ENCODE measurements around the gene IFNA4.
"Not testable (repeated sequence)": the region's sequence is repeated elsewhere in the genome, so short reads cannot be mapped to it uniquely, and the experiment has no call there.

IFNA4 gene

DNA sequence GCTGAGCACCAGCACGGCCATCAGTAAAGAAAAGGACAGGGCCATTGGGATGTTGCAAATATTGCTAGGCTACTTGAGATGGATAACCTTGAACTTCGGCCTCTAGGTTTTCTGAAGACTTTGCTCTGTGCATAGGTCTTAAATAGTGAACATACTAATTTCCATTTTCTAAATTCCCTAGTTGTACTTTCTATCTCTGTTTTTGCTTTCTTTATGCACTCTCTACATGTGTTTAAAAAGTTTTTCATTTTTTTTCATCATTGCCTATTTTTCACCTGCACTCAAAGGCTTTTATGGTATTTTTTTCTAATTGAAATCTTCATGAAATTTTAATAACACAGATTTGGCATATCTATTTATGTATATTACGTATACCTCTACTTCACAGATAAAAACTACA is at the start of gene IFNA4:
TSS of gene IFNA4 (minus strand) at position 101 of the 400 bp plus-strand sequence. CDS start at position 45, 56 bp downstream.
- CTCF ChIA-PET; POLR2A ChIA-PET; DNase-seq (ENCODE audit: extremely low spot score): not testable (repeated sequence)

DNA sequence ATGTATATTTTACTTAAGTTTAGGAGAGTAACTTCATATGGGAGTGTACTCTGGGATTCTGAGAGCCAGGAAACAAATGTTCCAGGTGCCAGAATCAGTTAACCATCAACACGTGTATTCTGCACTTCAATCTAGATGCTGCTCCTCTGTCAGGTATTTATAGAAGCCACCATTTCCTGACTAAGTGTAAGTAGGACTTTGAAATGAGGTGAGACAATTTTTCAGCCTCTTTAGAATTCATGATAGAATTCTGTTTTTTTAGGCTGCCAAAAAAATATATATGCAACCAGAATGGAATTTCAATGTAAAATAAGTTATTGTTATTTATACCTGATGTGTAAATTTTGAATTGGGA is 49.0 kb upstream of the IFNA4 start:
- DNase-seq (ENCODE audit: extremely low spot score); POLR2A ChIA-PET: not testable (repeated sequence)
- CTCF ChIA-PET: interaction anchor here (0.6 to 3.6 kb wide), 17 partner anchors 15 to 572 kb away, joined by 3 to 27 read pairs (median 4); no protein-coding TSS in a partner anchor

DNA sequence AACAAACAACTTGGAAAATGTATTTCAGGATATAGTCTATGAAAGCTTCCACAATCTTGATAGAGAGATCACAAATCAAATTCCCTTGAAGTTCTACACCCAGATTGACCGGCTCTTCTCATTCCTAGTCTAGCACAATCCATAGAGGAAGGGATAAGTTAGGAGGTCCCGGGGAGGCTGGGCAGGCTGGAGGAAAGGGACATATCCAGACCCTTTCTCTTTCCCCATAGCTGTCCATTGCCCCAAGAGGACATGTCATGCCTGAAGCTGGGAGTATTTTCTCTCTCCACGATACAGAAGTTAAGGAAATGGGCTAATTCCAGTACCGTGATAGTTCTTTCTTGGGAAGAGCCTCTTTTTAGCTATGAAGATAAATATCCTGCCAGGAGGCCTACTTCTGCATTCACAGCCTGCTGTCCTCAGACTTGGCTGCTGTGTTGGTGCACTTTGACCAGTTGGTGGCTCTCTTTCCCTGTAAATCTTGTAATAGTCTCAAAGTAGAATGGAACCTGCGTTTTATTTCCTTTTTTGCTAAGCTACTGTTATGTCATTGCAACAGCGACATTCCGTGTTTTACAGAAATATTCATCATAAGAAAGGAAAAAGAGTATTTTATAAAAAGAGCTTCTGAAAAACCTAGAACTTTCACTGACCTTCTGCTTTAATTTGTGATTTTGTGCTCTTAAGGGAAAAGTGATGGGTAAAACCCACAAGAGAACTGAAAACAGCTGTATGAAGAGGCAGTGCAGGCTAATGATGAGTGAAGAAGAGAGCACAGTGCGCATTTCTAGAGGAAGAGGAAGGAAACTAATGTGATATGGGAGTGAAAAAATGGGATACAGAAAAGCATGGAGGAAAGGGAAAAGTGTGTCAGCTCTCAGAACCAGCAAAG is 48.3 kb upstream of the IFNA4 start:
- POLR2A ChIA-PET: not testable (repeated sequence)
- TF ChIP-seq, protein P1, sequence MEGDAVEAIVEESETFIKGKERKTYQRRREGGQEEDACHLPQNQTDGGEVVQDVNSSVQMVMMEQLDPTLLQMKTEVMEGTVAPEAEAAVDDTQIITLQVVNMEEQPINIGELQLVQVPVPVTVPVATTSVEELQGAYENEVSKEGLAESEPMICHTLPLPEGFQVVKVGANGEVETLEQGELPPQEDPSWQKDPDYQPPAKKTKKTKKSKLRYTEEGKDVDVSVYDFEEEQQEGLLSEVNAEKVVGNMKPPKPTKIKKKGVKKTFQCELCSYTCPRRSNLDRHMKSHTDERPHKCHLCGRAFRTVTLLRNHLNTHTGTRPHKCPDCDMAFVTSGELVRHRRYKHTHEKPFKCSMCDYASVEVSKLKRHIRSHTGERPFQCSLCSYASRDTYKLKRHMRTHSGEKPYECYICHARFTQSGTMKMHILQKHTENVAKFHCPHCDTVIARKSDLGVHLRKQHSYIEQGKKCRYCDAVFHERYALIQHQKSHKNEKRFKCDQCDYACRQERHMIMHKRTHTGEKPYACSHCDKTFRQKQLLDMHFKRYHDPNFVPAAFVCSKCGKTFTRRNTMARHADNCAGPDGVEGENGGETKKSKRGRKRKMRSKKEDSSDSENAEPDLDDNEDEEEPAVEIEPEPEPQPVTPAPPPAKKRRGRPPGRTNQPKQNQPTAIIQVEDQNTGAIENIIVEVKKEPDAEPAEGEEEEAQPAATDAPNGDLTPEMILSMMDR (IDR thresholded peaks at IDR 0.05; ENCODE audit: control extremely low read depth, extremely low read depth, low read depth, missing control alignments): peak; percentile 87
- DNase-seq (ENCODE audit: extremely low spot score): peak; percentile 41
- CTCF ChIA-PET: interaction anchor here (0.6 to 3.6 kb wide), 27 partner anchors 8 to 573 kb away, joined by 3 to 27 read pairs (median 4); no protein-coding TSS in a partner anchor

DNA sequence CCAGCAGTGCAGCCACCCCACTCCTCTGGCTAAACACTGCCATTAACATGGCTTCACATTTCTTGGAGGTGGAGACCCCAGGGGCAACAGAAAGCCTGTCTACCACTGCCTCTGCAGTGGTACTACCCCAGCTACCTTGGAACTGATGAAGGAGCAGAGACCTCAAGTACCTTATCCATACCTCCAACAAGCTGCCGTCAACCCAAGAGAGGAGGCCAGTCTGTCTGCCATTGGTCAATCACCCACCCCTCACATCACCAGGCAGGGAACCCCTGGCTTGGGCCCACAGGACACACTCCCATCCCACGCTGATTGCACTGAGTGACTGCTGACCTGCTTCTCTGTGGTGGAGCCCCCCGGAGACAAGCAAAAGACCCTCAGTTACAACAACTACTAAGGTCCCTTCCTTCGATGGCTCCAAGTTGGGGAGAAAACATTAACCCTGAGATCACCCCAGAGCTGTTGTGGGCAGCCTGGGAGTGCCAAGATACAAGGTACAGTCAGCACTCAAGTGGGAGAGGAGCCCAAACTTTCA is 46.8 kb upstream of the IFNA4 start:
- TF ChIP-seq, protein P1 (IDR thresholded peaks at IDR 0.05; ENCODE audit: control extremely low read depth, extremely low read depth, low read depth, missing control alignments): no peak

DNA sequence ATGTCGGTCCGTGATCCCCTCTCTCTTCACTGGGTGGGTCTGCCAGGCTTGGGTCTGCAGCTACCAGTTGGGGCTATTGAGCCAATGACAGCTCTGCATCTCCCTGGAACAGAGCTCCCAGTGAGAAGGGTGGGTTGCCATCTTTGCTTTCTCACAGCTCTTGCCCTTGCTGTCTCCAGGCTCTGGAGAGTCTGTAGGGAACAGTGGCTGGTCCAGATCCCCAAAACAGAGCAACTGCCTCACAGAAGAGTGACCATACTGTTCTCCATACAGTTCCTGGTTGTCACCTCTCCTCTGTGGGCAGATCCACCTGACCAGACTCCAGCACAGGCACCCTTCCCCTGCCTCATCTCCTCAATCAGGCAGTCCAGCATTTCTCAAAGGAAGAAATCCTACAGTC is 45.9 kb upstream of the IFNA4 start:
- CTCF ChIA-PET: interaction anchor here (0.9 to 3.6 kb wide), 2 partner anchors 18 to 555 kb away, joined by 3 to 27 read pairs; no protein-coding TSS in a partner anchor
- POLR2A ChIA-PET: no interaction called here
- no peak for DNase-seq (ENCODE audit: extremely low spot score)
- TF ChIP-seq, protein P1 (IDR thresholded peaks at IDR 0.05; ENCODE audit: control extremely low read depth, extremely low read depth, low read depth, missing control alignments): no peak

More for the DNA sequence above, 46.8 kb upstream of the IFNA4 start:
- POLR2A ChIA-PET: no interaction called here
- CTCF ChIA-PET: interaction anchor here (0.7 to 3.6 kb wide), 7 partner anchors 9 to 554 kb away, joined by 3 to 27 read pairs (median 5); no protein-coding TSS in a partner anchor
- no peak for DNase-seq (ENCODE audit: extremely low spot score)

DNA sequence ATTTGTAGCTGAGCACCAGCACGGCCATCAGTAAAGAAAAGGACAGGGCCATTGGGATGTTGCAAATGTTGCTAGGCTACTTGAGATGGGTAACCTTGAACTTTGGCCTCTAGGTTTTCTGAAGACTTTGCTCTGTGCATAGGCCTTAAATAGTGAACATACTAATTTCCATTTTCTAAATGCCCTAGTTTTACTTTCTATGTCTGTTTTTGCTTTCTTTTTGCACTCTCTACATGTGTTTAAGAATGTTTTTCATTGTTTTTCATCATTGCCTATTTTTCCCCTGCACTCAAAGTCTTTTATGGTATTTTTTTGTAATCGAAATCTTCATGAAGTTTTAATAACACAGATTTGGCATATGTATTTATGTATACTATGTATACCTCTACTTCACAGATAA is 40.7 kb upstream of the IFNA4 start, which contains the start of gene IFNA17:
TSS of gene IFNA17 (minus strand) at position 101 of the 400 bp plus-strand sequence. CDS start at position 52, 49 bp downstream.
- CTCF ChIA-PET: interaction anchor here (0.7 to 1.0 kb wide), 2 partner anchors 15 to 58 kb away, joined by 3 read pairs; no protein-coding TSS in a partner anchor
- DNase-seq (ENCODE audit: extremely low spot score): no peak
- TF ChIP-seq, protein P1 (IDR thresholded peaks at IDR 0.05; ENCODE audit: control extremely low read depth, extremely low read depth, low read depth, missing control alignments): no peak
- POLR2A ChIA-PET: no interaction called here

DNA sequence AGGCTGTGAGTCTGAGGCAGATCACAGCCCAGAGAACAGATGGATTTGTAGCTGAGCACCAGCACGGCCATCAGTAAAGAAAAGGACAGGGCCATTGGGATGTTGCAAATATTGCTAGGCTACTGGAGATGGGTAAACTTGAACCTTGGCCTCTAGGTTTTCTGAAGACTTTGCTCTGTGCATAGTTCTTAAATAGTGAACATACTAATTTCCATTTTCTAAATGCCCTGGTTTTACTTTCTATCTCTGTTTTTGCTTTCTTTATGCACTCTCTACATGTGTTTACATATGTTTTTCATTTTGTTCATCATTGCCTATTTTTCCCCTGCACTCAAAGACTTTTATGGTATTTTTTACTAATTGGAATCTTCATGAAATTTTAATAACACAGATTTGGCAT is 29.8 kb upstream of the IFNA4 start, which contains the start of gene IFNA16:
TSS of gene IFNA16 (minus strand) at position 101 of the 400 bp plus-strand sequence. CDS start at position 95, 6 bp downstream.
- DNase-seq (ENCODE audit: extremely low spot score); POLR2A ChIA-PET: not testable (repeated sequence)
- CTCF ChIA-PET: interaction anchor here (1.2 to 1.6 kb wide), 2 partner anchors 13 to 22 kb away, joined by 3 to 4 read pairs; no protein-coding TSS in a partner anchor
